ENCODE data around the gene PAK4. TPM values are rescaled to one million over a fixed set of nuclear protein-coding genes. Genes with fewer than 3 reads are reported as not detected.

PAK4 gene
- total RNA-seq, 1 experiment from 2014 or later: 90.1 TPM

DNA sequence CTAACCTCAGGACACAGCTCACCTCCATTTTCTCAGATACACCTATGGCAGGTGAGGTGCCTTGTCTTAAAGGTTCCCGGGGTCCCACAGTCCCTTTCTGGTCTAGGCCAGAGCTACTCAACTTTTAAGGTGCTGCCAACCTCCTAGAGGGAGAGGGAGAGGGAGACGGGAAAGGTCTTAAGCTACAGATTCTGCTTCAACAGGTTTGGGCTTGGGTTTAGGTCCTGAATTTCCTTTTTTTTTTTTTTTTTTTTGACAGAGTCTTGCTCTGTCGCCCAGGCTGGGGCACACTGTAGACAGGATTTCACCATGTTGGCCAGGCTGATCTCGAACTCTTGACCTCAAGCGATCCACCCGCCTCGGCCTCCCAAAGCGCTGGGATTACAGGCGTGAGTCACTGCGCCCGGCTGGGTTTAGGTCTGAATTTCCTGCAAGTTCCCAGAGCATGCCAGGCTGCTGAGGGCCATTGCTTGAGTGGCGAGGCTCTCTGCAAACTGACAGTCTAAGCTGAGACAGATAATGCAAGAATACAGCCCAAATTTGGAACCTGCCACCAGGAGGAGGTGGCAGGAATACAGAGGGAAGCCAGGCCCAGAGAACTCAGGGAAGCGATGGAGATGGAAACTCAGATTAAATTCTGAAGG is 86.3 kb downstream of the PAK4 start (continued):
- TF ChIP-seq, protein P1, sequence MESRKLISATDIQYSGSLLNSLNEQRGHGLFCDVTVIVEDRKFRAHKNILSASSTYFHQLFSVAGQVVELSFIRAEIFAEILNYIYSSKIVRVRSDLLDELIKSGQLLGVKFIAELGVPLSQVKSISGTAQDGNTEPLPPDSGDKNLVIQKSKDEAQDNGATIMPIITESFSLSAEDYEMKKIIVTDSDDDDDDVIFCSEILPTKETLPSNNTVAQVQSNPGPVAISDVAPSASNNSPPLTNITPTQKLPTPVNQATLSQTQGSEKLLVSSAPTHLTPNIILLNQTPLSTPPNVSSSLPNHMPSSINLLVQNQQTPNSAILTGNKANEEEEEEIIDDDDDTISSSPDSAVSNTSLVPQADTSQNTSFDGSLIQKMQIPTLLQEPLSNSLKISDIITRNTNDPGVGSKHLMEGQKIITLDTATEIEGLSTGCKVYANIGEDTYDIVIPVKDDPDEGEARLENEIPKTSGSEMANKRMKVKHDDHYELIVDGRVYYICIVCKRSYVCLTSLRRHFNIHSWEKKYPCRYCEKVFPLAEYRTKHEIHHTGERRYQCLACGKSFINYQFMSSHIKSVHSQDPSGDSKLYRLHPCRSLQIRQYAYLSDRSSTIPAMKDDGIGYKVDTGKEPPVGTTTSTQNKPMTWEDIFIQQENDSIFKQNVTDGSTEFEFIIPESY (IDR thresholded peaks at IDR 0.05; ENCODE audit: extremely low read depth, insufficient replicate concordance, low read length): no peak
- TF ChIP-seq EGR1 (IDR thresholded peaks at IDR 0.05; ENCODE audit: low read depth): no peak
- TF ChIP-seq POLR2A (IDR thresholded peaks at IDR 0.05; ENCODE audit: borderline replicate concordance, extremely low read depth, insufficient read depth, insufficient read length): no peak
- TF ChIP-seq POLR2AphosphoS5 (IDR thresholded peaks at IDR 0.05; ENCODE audit: low read depth, low read length): no peak
- no peak for TF ChIP-seq YY1 (IDR thresholded peaks at IDR 0.05; ENCODE audit: extremely low read depth, insufficient replicate concordance, low read depth, low read length)
- TF ChIP-seq EZH2phosphoT487 (IDR thresholded peaks at IDR 0.05; ENCODE audit: borderline replicate concordance): no peak
- no peak for TF ChIP-seq ZNF274 (IDR thresholded peaks at IDR 0.05; ENCODE audit: low read depth, low read length)

DNA sequence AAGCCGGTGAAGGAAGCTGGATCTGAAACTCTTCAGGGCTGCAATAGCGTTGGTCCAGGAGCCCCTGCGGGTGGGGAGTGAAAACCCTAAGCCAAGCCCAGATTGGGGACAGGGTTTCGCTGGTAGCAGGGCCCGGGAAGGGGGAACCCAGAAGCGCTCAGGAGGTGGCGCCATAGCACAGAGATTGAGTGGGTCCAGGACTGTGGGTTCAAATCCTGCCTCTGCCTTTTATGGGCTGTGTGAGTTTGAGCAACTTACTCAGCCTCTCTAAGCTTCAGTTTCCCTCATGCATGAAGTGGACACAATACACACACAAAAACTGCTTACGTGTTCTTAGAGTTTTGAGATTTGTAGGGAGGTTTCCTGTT is 86.8 kb downstream of the PAK4 start:
- no peaks in the 10 kb centered on the region for H3K9me3 ChIP-seq (ENCODE audit: control insufficient read depth in 1 of 2, insufficient read depth in 1 of 2, low read depth in 1 of 2, low read length in 2 of 2)
- POLR2A ChIA-PET: interaction anchor here (1.2 kb wide), 1 partner anchor 111 kb away, joined by 3 read pairs; no protein-coding TSS in a partner anchor
- peak; percentile 53 for DNase-seq (ENCODE audit: low read depth, low spot score)
- peak; percentile 78; the same call in 1 of the 2 replicates for TF ChIP-seq SRF (IDR thresholded peaks at IDR 0.05; ENCODE audit: low read depth)
- peak; percentile 98 for TF ChIP-seq RAD21 (IDR thresholded peaks at IDR 0.05; ENCODE audit: low read depth)
- TF ChIP-seq POLR2A (IDR thresholded peaks at IDR 0.05; ENCODE audit: borderline replicate concordance, extremely low read depth, insufficient read depth, insufficient read length): no peak
- TF ChIP-seq FOSL1 (IDR thresholded peaks at IDR 0.05; ENCODE audit: low read depth): no peak
- no peak for TF ChIP-seq EGR1 (IDR thresholded peaks at IDR 0.05; ENCODE audit: low read depth)
- TF ChIP-seq, protein P2, sequence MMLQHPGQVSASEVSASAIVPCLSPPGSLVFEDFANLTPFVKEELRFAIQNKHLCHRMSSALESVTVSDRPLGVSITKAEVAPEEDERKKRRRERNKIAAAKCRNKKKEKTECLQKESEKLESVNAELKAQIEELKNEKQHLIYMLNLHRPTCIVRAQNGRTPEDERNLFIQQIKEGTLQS (IDR thresholded peaks at IDR 0.05): no peak
- TF ChIP-seq, protein P3, sequence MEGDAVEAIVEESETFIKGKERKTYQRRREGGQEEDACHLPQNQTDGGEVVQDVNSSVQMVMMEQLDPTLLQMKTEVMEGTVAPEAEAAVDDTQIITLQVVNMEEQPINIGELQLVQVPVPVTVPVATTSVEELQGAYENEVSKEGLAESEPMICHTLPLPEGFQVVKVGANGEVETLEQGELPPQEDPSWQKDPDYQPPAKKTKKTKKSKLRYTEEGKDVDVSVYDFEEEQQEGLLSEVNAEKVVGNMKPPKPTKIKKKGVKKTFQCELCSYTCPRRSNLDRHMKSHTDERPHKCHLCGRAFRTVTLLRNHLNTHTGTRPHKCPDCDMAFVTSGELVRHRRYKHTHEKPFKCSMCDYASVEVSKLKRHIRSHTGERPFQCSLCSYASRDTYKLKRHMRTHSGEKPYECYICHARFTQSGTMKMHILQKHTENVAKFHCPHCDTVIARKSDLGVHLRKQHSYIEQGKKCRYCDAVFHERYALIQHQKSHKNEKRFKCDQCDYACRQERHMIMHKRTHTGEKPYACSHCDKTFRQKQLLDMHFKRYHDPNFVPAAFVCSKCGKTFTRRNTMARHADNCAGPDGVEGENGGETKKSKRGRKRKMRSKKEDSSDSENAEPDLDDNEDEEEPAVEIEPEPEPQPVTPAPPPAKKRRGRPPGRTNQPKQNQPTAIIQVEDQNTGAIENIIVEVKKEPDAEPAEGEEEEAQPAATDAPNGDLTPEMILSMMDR (IDR thresholded peaks at IDR 0.05 in 2 of 3, conservative IDR thresholded peaks at IDR 0.05 in 1 of 3; ENCODE audit: borderline replicate concordance in 1 of 3, insufficient read depth in 1 of 3, low read depth in 2 of 3, low read length in 2 of 3): peak; percentile 68 to 96 (median 85)
- TF ChIP-seq JUND (IDR thresholded peaks at IDR 0.05): no peak
- TF ChIP-seq TCF7L2 (IDR thresholded peaks at IDR 0.05; ENCODE audit: borderline replicate concordance, extremely low read depth, insufficient read depth, insufficient read length): no peak
- TF ChIP-seq, protein P4, sequence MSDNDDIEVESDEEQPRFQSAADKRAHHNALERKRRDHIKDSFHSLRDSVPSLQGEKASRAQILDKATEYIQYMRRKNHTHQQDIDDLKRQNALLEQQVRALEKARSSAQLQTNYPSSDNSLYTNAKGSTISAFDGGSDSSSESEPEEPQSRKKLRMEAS (IDR thresholded peaks at IDR 0.05): no peak; the same call in 1 of the 2 replicates
- TF ChIP-seq POLR2AphosphoS5 (IDR thresholded peaks at IDR 0.05; ENCODE audit: low read depth, low read length): no peak
- TF ChIP-seq CBX3 (IDR thresholded peaks at IDR 0.05; ENCODE audit: low read depth): peak; percentile 72; the same call in 1 of the 2 replicates

More for the DNA sequence above, 86.8 kb downstream of the PAK4 start:
- BruUV-seq (replicated peaks): no TSS peak
- RAD21 ChIA-PET (ENCODE audit: low non-redundant PET in 1 of 2, low total read pairs in 2 of 2, uncharacterized antibody in 2 of 2, unreplicated experiment in 2 of 2): interaction anchor here (0.7 to 0.8 kb wide), 3 partner anchors 24 to 115 kb away, joined by 3 read pairs; no protein-coding TSS in a partner anchor
- H3K4me3 ChIP-seq (replicated peaks in 1 of 2; ENCODE audit: low read depth in 1 of 2, low read length in 2 of 2): no peak overlapping the region
- no peaks in the 10 kb centered on the region for H3K79me2 ChIP-seq (ENCODE audit: insufficient read depth, low read length)
- H3K4me1 ChIP-seq (ENCODE audit: control insufficient read depth in 1 of 2, insufficient read depth in 2 of 2, low read length in 2 of 2): peaks cover 9 to 12% of the 10 kb centered on the region in 2 experiments; a peak in 3 of 4 replicates
- no peak overlapping the region for H3K9ac ChIP-seq (ENCODE audit: low read length)
- no peaks in the 10 kb centered on the region for H3K9me2 ChIP-seq (ENCODE audit: insufficient read depth)
- peak overlapping the region; percentile 63 for H3K4me2 ChIP-seq (ENCODE audit: low read length)
- intact Hi-C loops (cut with micrococcal nuclease): loop anchor here (1.0 to 10.0 kb wide), 5 partner anchors 116 to 322 kb away; partner anchors contain the start of genes EID2B, MED29, PAF1 and PLEKHG2
- no peaks in the 10 kb centered on the region for H3K27me3 ChIP-seq (ENCODE audit: insufficient read depth, low read length)
- no peaks in the 10 kb centered on the region for H3K36me3 ChIP-seq (ENCODE audit: control insufficient read depth in 1 of 2, insufficient read depth in 2 of 2, low read length in 2 of 2)
- H2AFZ ChIP-seq (ENCODE audit: low read depth, low read length, poor library complexity, severe bottlenecking): peak overlapping the region; percentile 93
- H4K20me1 ChIP-seq (ENCODE audit: insufficient read depth): no peaks in the 10 kb centered on the region
- H3K27ac ChIP-seq (ENCODE audit: low read depth, low read length): no peak overlapping the region
- ATAC-seq: peak; percentile 97
- CTCF ChIA-PET: interaction anchor here (0.7 to 3.8 kb wide), 7 partner anchors 89 to 161 kb away, joined by 3 to 32 read pairs (median 5); partner anchors contain the start of gene SAMD4B
